Adrenal gland (tissue), 12 donors: ENCODE results near the gene NRXN3. TPM values are rescaled to one million over a fixed set of nuclear protein-coding genes. Genes with fewer than 3 reads are reported as not detected.

Experiments
- DNase-seq, 7 donors: peaks; one replicate each; pipeline ENCODE4 v3.0.0-alpha.2; 2019 to 2020
- H3K27ac ChIP-seq, 5 donors: fragments of 200-600 bp; sonication (generic) in 4 of 5; 1 replicate in 3 of 5; 2 replicates in 2 of 5; pipeline versions ENCODE4 v1.5.1 to v1.8.0; 2016 to 2020; ENCODE audit warnings: mild to moderate bottlenecking in 1 of 5
- H3K27me3 ChIP-seq: fragments of 200-600 bp; 2 replicates; pipeline ENCODE4 v1.8.0; 2021
- H3K36me3 ChIP-seq, 2 donors: fragments of 200-600 bp; replicated peaks in 1 of 2; 1 replicate in 1 of 2; 2 replicates in 1 of 2; pipeline versions ENCODE4 v1.5.1 to v1.8.0; 2018 to 2022
- H3K4me1 ChIP-seq, 2 donors: fragments of 200-600 bp; replicated peaks in 1 of 2; 1 replicate in 1 of 2; 2 replicates in 1 of 2; pipeline versions ENCODE4 v1.5.1 to v1.8.0; 2018 to 2021
- H3K4me3 ChIP-seq, 4 donors: fragments of 200-600 bp; sonication (generic) in 3 of 4; one replicate each; pipeline ENCODE4 v1.5.1; 2016 to 2018
- H3K9me3 ChIP-seq, 3 donors: fragments of 200-600 bp; sonication (generic) in 1 of 3; replicated peaks in 1 of 3; 1 replicate in 2 of 3; 2 replicates in 1 of 3; pipeline versions ENCODE4 v1.5.1 to v1.8.0; 2016 to 2021
- CTCF ChIP-seq, 6 experiments: fragments of 450-650 bp in 4 of 6; fragments of 200-600 bp in 2 of 6; sonication (generic) in 1 of 6; IDR thresholded peaks; 1 replicate in 5 of 6; 2 replicates in 1 of 6; pipeline versions ENCODE4 v1.5.1 to v1.8.0; 2016 to 2021; ENCODE audit warnings: antibody characterized with exemption in 6 of 6, mild to moderate bottlenecking in 2 of 6, moderate library complexity in 1 of 6
- POLR2A ChIP-seq, 2 donors: fragments of 450-650 bp; IDR thresholded peaks; one replicate each; pipeline ENCODE4 v1.6.1; 2017; ENCODE audit warnings: antibody characterized with exemption in 2 of 2, mild to moderate bottlenecking in 2 of 2, moderate library complexity in 1 of 2
- WGBS, 4 donors: extraction: QIAGEN DNeasy Blood & Tissue Kit in 2 of 4; methylation state at CpG; one replicate each; pipeline versions ENCODE4 v1.1.5 to v1.1.7; 2013 to 2017; 5-methylcytosine and 5-hydroxymethylcytosine counted together
- intact Hi-C, 2 donors: fragments of 100-400 bp; cut with DNase I; formaldehyde crosslinking; loops; one replicate each; pipeline versions ENCODE4 v1.14.1 to v1.15.0; 2022 to 2023
- polyA plus RNA-seq, 3 donors: library from polyadenylated mRNA; stranded (reverse); fragments of 200-250 nt in 2 of 3; fragments of 350-450 nt in 1 of 3; fragmentation: Illumina TruSeq in 1 of 3; extraction: RNeasy Lipid Tissue Mini Kit (QIAGEN cat#74804) in 1 of 3; gene quantifications; one replicate each; pipeline ENCODE4 v1.2.3, GENCODE V29; 2013 to 2014
- total RNA-seq, 9 donors: library from RNA; depleted of rRNA in 4 of 9; stranded (reverse); fragments of >200 nt in 4 of 9; fragments of 120-200 nt in 1 of 9; fragmentation: NEBNext Ultra II Directional in 1 of 9; extraction: Animal tissue kit (Norgen Biotek cat#: 25700) in 1 of 9; gene quantifications; one replicate each; pipeline versions ENCODE4 v1.1.0 to v1.2.4, GENCODE V29; 2013 to 2023
- donor health status: healthy with polysubstance abuse.
- donor health status: Bipolar disorder and iron deficiency.
- donor health status: DM: yes; HTN: yes; CAD: no.
- donor health status: DM: no; HTN: no; CAD: no.
- donor health status: DM: no; HTN: no; CAD: no.
- donor health status: DM: yes; HTN: yes; CAD: no.

NRXN3 gene
- total and polyA plus RNA-seq, 12 donors, result 0.09 to 8.5 (median 1.6) TPM

GRCh38 chr14:79448960-79449359, 1278.8 kb downstream of the NRXN3 start:
- H3K27ac ChIP-seq, result no peak overlapping the region
- H3K9me3 ChIP-seq, result no peaks in the 10 kb centered on the region
- WGBS, 4 donors, result 85 to 93% (median 87%) methylated on average over 6 of the region's 6 CpGs
- H3K4me1 ChIP-seq, result no peaks in the 10 kb centered on the region
- H3K36me3 ChIP-seq, result no peaks in the 10 kb centered on the region
- DNase-seq, result no peak
- intact Hi-C loops, result no loop called here
- no peak overlapping the region for H3K4me3 ChIP-seq
- TF ChIP-seq POLR2A (IDR thresholded peaks at IDR 0.05) (no peak), CTCF (IDR thresholded peaks at IDR 0.05) (no peak)
- H3K27me3 ChIP-seq, result no peaks in the 10 kb centered on the region

GRCh38 chr14:79451601-79452000, 1281.4 kb downstream of the NRXN3 start:
- Histone ChIP-seq H3K4me3 (no peak overlapping the region), H3K9me3 (no peaks in the 10 kb centered on the region), H3K27ac (no peak overlapping the region), H3K4me1 (no peaks in the 10 kb centered on the region), H3K27me3 (no peaks in the 10 kb centered on the region), H3K36me3 (no peaks in the 10 kb centered on the region)
- TF ChIP-seq CTCF (IDR thresholded peaks at IDR 0.05), result no peak
- TF ChIP-seq POLR2A (IDR thresholded peaks at IDR 0.05), result no peak
- 62 to 77% (median 72%) methylated on average over 3 of the region's 3 CpGs for WGBS, 4 donors
- intact Hi-C loops, result no loop called here
- DNase-seq, result no peak

- TF ChIP-seq CTCF (IDR thresholded peaks at IDR 0.05) (no peak), POLR2A (IDR thresholded peaks at IDR 0.05) (no peak)
- no peaks in the 10 kb centered on the region for H3K27me3 ChIP-seq
- intact Hi-C loops, result no loop called here
- no peaks in the 10 kb centered on the region for H3K4me1 ChIP-seq
- H3K4me3 ChIP-seq, result no peak overlapping the region
- H3K36me3 ChIP-seq, result no peaks in the 10 kb centered on the region
- DNase-seq, result no peak
- no peaks in the 10 kb centered on the region for H3K9me3 ChIP-seq
- 70 to 80% (median 77%) methylated on average over 4 of the region's 4 CpGs for WGBS, 4 donors
- no peak overlapping the region for H3K27ac ChIP-seq
Observed at GRCh38 chr14:79453276-79453675, 1283.1 kb downstream of the NRXN3 start.

GRCh38 chr14:79464468-79464867, 1294.3 kb downstream of the NRXN3 start:
- Histone ChIP-seq H3K27ac (no peak overlapping the region), H3K9me3 (no peaks in the 10 kb centered on the region), H3K4me1 (no peaks in the 10 kb centered on the region), H3K4me3 (no peak overlapping the region), H3K36me3 (no peaks in the 10 kb centered on the region), H3K27me3 (no peaks in the 10 kb centered on the region)
- intact Hi-C loops, result no loop called here
- no peak for DNase-seq
- no peak for TF ChIP-seq CTCF (IDR thresholded peaks at IDR 0.05)
